LHCN-M2 (cell line): Measurements from ENCODE around the gene POLQ. TPM values are rescaled to one million over a fixed set of nuclear protein-coding genes. Genes with fewer than 3 reads are reported as not detected.
"Not testable (repeated sequence)": the region's sequence is repeated elsewhere in the genome, so short reads cannot be mapped to it uniquely, and the experiment has no call there.

Experiments used
- DNase-seq: peaks from one replicate; pipeline ENCODE4 v3.0.0-alpha.2; 2012; ENCODE audit warnings: low read depth
- total RNA-seq: library from RNA; depleted of rRNA; stranded (reverse); fragments of >200 nt; gene quantifications from 2 replicates; pipeline ENCODE4 v1.2.3, GENCODE V29; 2014

Gene POLQ
- total RNA-seq, 1 experiment from 2014 or later, result 14.6 TPM

- DNase-seq, result no peak
These were observed 31.3 kb downstream of the POLQ start for GRCh38 chr3:121514496-121514895.

- DNase-seq, result no peak
These were observed 37.4 kb downstream of the POLQ start for GRCh38 chr3:121508389-121508788.

GRCh38 chr3:121505256-121505655 is 40.5 kb downstream of the POLQ start:
- no peak for DNase-seq

- no peak for DNase-seq
These were observed 41.2 kb downstream of the POLQ start for GRCh38 chr3:121504618-121505017.

- DNase-seq, result no peak
These were observed 49.0 kb downstream of the POLQ start for GRCh38 chr3:121496786-121497185.

- no peak for DNase-seq
These were observed 52.4 kb downstream of the POLQ start for GRCh38 chr3:121493431-121493830.

- no peak for DNase-seq
These were observed 54.0 kb downstream of the POLQ start for GRCh38 chr3:121491683-121492320.

- DNase-seq, result no peak
These were observed 55.6 kb downstream of the POLQ start for GRCh38 chr3:121490161-121490560.

GRCh38 chr3:121488628-121489027 is 57.2 kb downstream of the POLQ start:
- DNase-seq, result no peak

- peak; percentile 34 for DNase-seq
These were observed 62.5 kb downstream of the POLQ start for GRCh38 chr3:121483290-121483689.

GRCh38 chr3:121482660-121483059 is 63.1 kb downstream of the POLQ start:
- peak; percentile 77 for DNase-seq

- DNase-seq, result no peak
These were observed 64.5 kb downstream of the POLQ start for GRCh38 chr3:121481106-121481880.

- peak; percentile 73 for DNase-seq
These were observed 68.2 kb downstream of the POLQ start for GRCh38 chr3:121477589-121477988.

GRCh38 chr3:121473001-121473400 is 72.8 kb downstream of the POLQ start:
- no peak for DNase-seq

GRCh38 chr3:121467085-121467484 is 78.7 kb downstream of the POLQ start:
- peak; percentile 49 for DNase-seq

GRCh38 chr3:121463745-121464144 is 82.0 kb downstream of the POLQ start:
- no peak for DNase-seq

GRCh38 chr3:121462565-121462964 is 83.2 kb downstream of the POLQ start:
- no peak for DNase-seq

- DNase-seq, result not testable (repeated sequence)
These were observed 94.0 kb downstream of the POLQ start for GRCh38 chr3:121451752-121452151.

- DNase-seq, result no peak
These were observed 102.3 kb downstream of the POLQ start for GRCh38 chr3:121443456-121443855.

GRCh38 chr3:121436641-121437040 is 109.1 kb downstream of the POLQ start:
- peak; percentile 24 for DNase-seq

- DNase-seq, result no peak
These were observed 109.7 kb downstream of the POLQ start for GRCh38 chr3:121436074-121436473.

- peak; percentile 56 for DNase-seq
These were observed 113.9 kb downstream of the POLQ start for GRCh38 chr3:121431726-121432517.
